HG03565 (cell line): ENCODE data around the gene DAB1.

ENCODE experiments used
- ATAC-seq: cut with Tn5 transposase; IDR thresholded peaks from one replicate; pipeline ENCODE4 v1.9.1; 2021; ENCODE audit warnings: mild to moderate bottlenecking, moderate library complexity; ENCODE audit not compliant: unreplicated experiment

The DAB1 gene

DNA sequence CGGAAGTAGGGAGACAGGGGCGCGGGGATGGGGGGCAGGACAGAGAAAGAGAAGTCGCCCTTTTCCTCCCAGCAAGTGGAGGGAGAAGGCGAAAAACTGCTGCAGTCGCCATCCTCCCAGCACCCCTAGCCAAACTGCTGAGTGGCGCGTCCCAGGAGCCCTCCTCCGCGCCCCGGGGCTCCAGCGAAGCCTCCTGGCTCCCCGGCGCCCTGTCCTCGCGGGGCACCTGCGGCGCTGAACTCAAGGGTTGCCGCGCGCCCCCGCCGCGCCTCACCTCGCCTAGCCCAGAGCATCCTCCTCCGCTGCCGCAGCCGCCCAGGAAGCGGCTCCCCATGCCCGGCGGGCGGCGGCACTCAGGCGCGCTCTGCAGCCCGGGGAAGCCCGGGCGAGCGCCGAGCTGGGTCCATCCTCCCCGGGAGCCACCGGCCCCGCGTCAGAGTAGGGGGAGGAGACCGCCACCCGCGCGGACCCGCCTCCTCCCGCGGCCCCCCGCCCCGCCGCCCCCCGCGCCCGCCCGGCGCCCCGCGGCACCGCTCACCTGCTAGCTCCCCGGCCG, at the start of gene DAB1:
Gene DAB1 (minus strand): TSS at position 405 of the 556 bp plus-strand sequence. CDS start 133,030 bp downstream, outside the sequence.
- ATAC-seq = no peak

GRCh38 chr1:57473448-57473847, 49.6 kb upstream of the DAB1 start:
- no peak for ATAC-seq

GRCh38 chr1:57471995-57472394, 48.1 kb upstream of the DAB1 start:
- no peak for ATAC-seq

- ATAC-seq = no peak
Measured at GRCh38 chr1:57470036-57470435, 46.2 kb upstream of the DAB1 start.

DNA sequence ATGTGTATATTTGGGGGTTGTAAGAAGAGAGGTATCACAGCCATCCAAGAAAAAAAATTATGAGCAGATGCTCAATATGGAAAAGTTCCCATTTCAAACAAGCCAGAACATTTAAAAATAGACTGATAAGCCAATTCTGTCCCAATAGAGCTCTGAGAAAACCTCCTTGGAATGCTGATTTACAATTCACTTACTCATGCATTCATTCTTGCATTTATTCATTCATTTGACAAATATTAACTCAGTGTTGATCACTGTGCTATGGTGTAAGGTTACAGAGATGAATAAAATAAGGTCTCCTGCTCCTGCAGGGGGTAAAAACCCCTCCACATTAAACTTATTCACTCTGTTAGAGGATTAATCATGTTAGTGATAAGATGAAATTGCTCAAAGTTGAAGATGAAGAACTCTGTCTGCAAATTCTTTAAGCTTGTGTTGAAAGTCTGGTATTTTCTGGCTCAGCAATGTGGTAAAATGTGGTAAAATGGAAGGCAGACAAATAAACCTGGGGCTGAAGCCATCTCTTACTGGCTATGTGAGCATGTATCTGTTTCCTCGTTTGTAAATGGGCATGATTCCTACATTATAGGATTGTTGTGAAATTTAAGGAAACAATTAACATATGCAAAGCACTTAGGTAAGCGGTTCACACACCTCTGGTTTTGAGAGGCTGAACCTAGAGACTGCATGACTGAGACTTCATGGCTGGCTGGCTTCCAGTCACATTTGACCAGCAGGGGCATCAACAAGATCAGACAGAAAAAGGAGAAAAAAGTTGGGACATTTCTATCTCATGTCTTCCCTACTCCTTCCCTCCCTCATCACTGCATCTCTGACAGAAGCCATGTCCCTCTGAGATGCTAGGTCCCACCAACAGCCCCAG, 45.0 kb upstream of the DAB1 start:
- ATAC-seq = no peak

- no peak for ATAC-seq
Measured at GRCh38 chr1:57467830-57468229, 44.0 kb upstream of the DAB1 start.

DNA sequence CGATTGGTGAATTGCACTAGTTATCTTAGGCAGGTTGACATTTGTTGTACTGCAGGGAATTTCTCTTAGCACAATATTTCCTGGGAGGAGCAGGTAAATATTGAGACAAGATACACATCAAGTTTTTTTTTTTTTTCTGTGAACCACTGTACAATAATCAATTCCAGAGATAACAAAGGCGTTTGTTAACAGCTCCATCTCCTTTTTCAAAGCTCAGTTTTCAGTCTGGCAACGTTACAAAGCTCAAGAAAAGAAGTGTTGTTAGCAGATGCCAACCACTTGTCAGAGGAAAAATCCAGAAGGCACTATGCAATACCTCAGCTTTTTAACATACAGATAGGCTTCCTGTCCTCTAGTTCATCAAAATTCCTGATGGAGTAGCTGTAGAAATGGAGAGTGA, 40.9 kb upstream of the DAB1 start:
- no peak for ATAC-seq

- no peak for ATAC-seq
Measured at GRCh38 chr1:57463343-57463742, 39.5 kb upstream of the DAB1 start.

DNA sequence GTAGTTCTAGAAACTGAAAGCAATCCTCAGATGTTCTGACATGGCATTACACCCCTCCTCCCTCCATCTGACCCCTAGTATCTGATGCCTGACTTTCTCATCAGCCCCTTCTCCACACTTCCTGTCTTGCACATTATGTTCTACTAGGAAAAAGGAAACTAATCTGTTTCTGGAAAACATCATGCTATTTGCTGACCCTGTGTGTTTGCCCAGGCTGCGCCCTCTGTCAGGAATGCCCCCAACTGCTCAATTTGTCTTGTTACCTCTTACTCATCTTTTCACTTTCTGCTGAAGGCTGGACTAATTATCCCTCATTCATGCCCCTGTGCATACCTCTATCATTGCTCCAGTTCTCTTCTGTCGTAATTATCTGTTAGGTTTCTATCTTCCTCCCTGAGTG, 37.5 kb upstream of the DAB1 start:
- ATAC-seq = no peak

GRCh38 chr1:57451516-57451915, 27.7 kb upstream of the DAB1 start:
- no peak for ATAC-seq

DNA sequence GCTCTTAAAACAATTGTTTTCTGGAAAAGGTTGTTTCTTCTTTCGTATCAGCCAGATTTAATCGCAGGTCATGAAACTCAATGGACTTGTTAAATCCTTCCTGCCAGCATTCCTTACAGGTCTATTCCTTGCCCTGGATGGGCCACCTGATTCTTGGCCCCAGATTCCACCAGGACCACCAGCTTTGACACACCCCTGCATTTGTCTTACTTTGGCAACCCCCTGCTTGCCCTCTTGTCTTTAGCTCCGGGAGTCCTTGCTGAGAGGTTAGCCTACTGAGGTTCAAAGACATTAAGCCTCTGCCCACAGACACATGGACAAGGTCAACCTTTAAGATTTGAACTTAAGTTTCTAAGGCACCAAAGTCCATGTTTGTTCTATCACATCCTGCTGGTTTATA, 27.1 kb upstream of the DAB1 start:
- no peak for ATAC-seq

DNA sequence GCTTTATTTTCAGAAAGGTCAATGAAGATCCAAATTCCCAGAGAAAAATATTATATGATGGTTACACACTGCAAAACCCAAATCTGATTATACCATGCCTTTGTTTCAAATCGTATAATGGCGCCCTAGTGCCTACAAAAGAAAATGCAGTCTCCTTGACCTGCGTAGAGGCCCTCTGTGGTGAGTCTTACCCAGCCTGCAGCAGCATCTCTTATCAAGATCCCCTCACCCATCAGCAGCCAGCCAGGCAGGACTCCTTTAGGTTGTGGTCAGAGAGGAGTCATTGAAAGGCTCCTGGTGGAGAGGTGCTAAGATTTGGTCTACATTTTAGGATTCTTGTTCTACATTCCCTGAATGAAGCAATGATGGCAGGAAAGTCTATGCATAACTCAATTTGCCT, 23.7 kb upstream of the DAB1 start:
- ATAC-seq = no peak

GRCh38 chr1:57443004-57443403, 19.1 kb upstream of the DAB1 start:
- ATAC-seq = no peak

- no peak for ATAC-seq
Measured at GRCh38 chr1:57440096-57440495, 16.2 kb upstream of the DAB1 start.

DNA sequence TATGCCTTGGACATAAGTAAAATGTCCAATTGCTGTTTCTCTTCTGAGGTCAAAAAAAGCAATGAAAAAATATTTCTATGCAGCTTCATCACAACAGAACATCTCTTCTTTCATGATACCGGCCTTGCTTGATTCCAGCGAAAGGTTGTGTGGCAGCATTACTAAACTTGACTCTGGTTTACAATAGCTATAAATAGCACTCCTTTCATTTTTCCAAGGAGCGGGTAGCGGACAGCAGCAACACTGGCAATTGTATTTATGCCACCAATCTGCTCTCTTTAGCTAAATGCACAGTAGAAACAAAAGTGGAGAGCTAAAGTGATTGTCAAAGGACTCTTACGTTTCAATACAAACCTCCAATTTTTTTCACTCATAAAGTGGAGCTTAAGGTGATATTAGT, 7.5 kb upstream of the DAB1 start:
- no peak for ATAC-seq

- ATAC-seq = no peak
Measured at GRCh38 chr1:57424231-57425027, 569 bp upstream of the DAB1 start.

GRCh38 chr1:57423135-57423655, 665 bp downstream of the DAB1 start:
- no peak for ATAC-seq

DNA sequence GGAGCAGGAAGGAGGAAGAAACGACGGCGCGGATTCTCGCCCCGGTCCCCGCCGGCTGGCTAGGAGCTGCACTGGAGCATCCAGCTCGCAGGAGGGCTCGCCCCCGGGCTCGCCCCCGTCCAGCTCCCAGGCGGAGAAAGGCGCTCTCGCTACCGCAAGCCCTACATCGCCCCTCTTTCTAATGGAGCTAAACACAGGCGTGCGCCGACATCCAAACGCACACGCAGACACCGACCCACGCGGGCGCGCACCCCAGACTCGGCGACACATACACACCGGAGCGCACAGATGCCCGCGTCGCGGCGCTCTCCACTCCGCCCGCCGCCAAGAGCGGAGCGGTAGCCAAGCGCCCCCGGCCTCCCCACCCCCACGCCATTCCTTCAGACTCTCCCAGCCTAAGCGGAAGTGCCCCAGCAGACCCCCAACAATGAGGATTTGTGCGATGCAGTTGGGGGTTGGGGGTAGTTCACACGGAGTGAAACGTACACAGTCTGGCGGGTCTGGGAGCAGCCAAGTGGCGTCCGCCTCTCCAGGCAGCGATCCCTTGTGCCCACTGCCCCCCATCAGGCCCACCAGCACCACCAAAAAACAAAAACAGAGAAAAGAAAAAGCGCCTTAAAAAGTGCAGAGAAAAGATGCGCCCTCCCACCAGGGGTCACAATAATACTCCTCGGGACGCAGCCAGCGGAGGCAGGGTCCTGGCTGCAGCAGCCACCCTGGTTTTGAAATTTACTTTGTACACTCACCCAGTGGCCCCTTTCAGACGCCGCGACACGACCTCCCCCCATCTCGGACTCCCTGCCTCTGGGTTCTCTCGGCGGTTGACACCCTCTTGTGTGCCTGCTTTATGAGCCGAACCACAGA, 1.4 kb downstream of the DAB1 start:
- no peak for ATAC-seq

DNA sequence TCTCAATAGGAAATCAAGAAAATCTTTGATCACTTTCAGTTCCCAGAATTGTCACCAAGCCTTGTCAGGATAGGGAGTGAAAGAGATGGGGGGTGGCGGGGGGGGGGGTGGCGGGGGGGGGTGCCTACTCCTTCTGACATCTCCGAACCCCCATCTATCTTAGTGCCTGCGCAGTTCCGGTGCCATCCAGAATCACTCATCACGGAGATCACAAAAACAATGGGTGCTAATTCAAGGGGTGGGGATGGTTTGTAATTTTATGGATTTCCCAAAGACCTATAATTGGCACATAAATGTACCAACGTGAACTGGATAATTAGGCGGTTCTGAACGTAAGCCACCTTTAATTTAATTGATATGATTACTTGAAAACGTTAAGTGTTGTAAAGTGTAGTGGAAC, 2.1 kb downstream of the DAB1 start:
- ATAC-seq = no peak

DNA sequence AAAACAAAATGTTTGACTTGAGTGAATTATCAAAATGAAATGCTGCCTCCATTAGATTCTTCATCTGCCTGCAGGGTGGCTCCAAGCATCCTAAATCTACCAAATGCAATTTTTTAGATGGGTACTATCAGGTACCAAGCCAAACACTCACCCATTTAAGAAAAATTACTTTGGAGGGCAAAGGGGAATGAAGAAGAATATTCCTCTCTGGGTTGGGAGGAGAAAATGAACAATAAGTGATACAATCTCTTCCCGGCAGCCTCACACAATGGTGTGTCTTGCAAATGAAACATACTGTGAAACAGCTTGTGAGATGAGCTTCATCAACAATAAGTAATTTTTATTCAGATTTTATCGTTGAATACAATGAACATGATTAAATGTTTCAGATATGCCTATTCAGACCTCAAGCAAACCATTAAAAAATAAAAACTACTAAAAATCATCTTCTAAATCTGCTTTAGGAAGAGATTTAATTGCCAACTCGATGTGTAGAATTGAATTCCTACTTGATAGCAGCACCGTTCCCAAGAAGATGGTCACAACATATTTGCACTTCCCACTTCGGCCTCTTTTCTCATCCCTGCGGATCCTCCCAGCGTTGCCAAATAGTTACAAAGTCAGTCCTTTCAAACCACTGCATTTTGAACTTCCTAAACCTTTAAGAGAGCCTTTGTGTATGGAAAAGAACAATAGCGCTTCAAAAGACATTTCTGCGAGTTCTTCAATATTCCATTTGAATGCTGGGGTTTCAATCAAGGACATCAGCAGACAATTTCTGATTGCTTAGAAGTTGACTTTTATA, 2.7 kb downstream of the DAB1 start:
- no peak for ATAC-seq
